Lower lobe of right lung (tissue), 2 donors: Measurements from ENCODE around the gene BZW2. TPM values are rescaled to one million over a fixed set of nuclear protein-coding genes. Genes with fewer than 3 reads are reported as not detected.

ENCODE experiments used
- ATAC-seq, 2 donors: fragments of 200-7000 bp; cut with Tn5 transposase; one replicate each; pipeline ENCODE4 v1.9.1; 2020 to 2022; ENCODE audit warnings: mild to moderate bottlenecking in 2 of 2, moderate library complexity in 2 of 2
- DNase-seq: peaks from one replicate; pipeline ENCODE4 v3.0.0-alpha.2; 2020
- H3K27ac ChIP-seq: fragments of 200-600 bp; one replicate; pipeline ENCODE4 v1.8.0; 2022
- H3K27me3 ChIP-seq: fragments of 200-600 bp; one replicate; pipeline ENCODE4 v1.8.0; 2022; ENCODE audit warnings: low read depth
- H3K36me3 ChIP-seq: fragments of 200-600 bp; one replicate; pipeline ENCODE4 v1.8.0; 2022; ENCODE audit warnings: mild to moderate bottlenecking
- H3K4me1 ChIP-seq: fragments of 200-600 bp; one replicate; pipeline ENCODE4 v1.8.0; 2022
- H3K4me3 ChIP-seq: fragments of 200-600 bp; one replicate; pipeline ENCODE4 v1.8.0; 2022; ENCODE audit warnings: mild to moderate bottlenecking
- H3K9me3 ChIP-seq: fragments of 200-600 bp; one replicate; pipeline ENCODE4 v1.8.0; 2022
- CTCF ChIP-seq: fragments of 200-600 bp; IDR thresholded peaks from one replicate; pipeline ENCODE4 v1.8.0; 2022; ENCODE audit warnings: antibody characterized with exemption, mild to moderate bottlenecking
- intact Hi-C: fragments of 100-400 bp; cut with DNase I; formaldehyde crosslinking; loops from one replicate; pipeline ENCODE4 v1.11.0; 2022
- total RNA-seq: library from RNA; stranded (reverse); fragmentation: NEBNext Ultra II Directional; extraction: Animal tissue kit (Norgen Biotek cat#: 25700); gene quantifications from one replicate; pipeline ENCODE4 v1.2.1, GENCODE V29; 2021
- donor health status: DM: no; HTN: yes; CAD: no; lungs with severe emphysema.

The BZW2 gene
- total RNA-seq, 1 donor from 2014 or later, result 24.6 TPM

DNA sequence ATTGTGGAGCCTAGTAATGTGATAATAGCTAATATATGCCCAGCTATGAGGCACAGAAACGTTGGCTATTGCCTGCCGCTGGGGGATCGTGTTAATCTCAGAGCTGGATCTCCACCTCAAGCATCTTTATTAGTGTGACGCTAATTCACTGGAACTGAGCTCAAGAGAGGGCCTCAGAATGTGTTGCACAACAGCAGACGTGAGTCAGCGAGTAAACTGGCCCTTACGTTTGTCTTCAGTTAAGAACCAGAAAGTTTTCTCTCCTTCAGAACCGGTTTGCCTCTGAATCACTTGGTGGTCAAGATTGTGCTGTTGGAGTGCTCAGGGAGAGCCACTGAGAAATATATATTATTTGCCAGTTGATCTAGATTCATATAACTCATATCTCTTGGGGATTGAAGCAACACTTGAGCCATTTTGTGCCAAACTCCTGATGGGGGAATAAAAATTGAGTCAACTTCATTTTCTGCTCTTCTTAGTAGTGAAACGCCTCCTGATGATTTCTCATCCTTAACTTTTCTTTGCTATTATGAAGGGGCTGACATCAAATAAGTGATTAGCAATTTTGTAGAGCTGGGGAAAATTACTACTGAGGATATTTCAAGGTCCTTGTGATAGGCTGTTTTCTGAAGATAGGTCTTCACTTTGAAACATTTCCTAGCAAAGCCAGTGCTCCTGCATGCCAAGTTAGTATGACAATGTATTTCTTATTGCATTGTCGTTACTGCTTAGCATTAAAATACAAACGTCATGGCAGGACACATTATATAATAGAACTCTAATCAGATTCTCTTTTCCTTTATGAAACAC, 22.3 kb downstream of the BZW2 start:
- TF ChIP-seq CTCF, result no peak
- Histone ChIP-seq H3K27ac (peak overlapping the region; percentile 54), H3K9me3 (no peaks in the 10 kb centered on the region), H3K36me3 (peaks cover 8% of the 10 kb centered on the region), H3K27me3 (no peaks in the 10 kb centered on the region), H3K4me3 (no peak overlapping the region), H3K4me1 (peaks cover 17% of the 10 kb centered on the region)
- ATAC-seq, result peak; percentile 95 to 97
- DNase-seq, result peak; percentile 74
- intact Hi-C loops, result no loop called here

DNA sequence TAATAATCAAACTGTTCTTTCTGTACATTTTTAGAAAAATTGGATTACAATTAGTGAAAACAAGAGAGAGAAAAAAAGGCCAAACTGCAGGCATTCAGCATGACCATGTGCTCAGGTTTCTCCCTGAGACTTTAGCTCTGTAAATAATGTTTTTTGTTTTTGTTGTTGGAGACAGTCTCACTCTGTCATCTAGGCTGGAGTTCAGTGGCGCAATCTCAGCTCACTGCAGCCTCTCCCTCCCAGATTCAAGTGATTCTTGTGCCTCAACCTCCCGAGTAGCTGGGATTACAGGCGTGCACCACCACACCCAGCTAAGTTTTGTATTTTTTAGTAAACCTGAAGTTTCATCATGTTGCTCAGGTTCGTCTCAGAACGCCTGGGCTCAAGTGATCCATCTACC, 23.0 kb downstream of the BZW2 start:
- no peak for TF ChIP-seq CTCF
- DNase-seq (no peak), ATAC-seq (no peak)
- Histone ChIP-seq H3K4me1 (peaks cover 17% of the 10 kb centered on the region), H3K9me3 (no peaks in the 10 kb centered on the region), H3K27me3 (no peaks in the 10 kb centered on the region), H3K4me3 (no peak overlapping the region), H3K36me3 (peaks cover 8% of the 10 kb centered on the region), H3K27ac (peak overlapping the region; percentile 54)
- intact Hi-C loops, result no loop called here

GRCh38 chr7:16669581-16669980, 23.6 kb downstream of the BZW2 start:
- Histone ChIP-seq H3K4me3 (no peak overlapping the region), H3K27me3 (no peaks in the 10 kb centered on the region), H3K27ac (no peak overlapping the region), H3K9me3 (no peaks in the 10 kb centered on the region), H3K4me1 (peaks cover 17% of the 10 kb centered on the region), H3K36me3 (peaks cover 11% of the 10 kb centered on the region)
- no peak for TF ChIP-seq CTCF
- intact Hi-C loops, result no loop called here
- DNase-seq (no peak), ATAC-seq (no peak)

- H3K36me3 ChIP-seq, result peaks cover 13% of the 10 kb centered on the region
- intact Hi-C loops, result no loop called here
- no peak overlapping the region for H3K27ac ChIP-seq
- H3K27me3 ChIP-seq, result no peaks in the 10 kb centered on the region
- H3K9me3 ChIP-seq, result no peaks in the 10 kb centered on the region
- H3K4me1 ChIP-seq, result peaks cover 17% of the 10 kb centered on the region
- no peak for ATAC-seq
- no peak for DNase-seq
- TF ChIP-seq CTCF, result no peak
- no peak overlapping the region for H3K4me3 ChIP-seq
These were observed 24.0 kb downstream of the BZW2 start for GRCh38 chr7:16670021-16670420.

- no peak for DNase-seq
These were observed 24.9 kb downstream of the BZW2 start for GRCh38 chr7:16670731-16671344.

More at GRCh38 chr7:16670731-16671344, 24.9 kb downstream of the BZW2 start:
- H3K4me3 ChIP-seq, result no peak overlapping the region
- intact Hi-C loops, result no loop called here
- H3K27ac ChIP-seq, result no peak overlapping the region
- H3K4me1 ChIP-seq, result peaks cover 17% of the 10 kb centered on the region
- no peak for ATAC-seq
- no peak for TF ChIP-seq CTCF
- no peaks in the 10 kb centered on the region for H3K9me3 ChIP-seq
- H3K27me3 ChIP-seq, result no peaks in the 10 kb centered on the region
- peaks cover 21% of the 10 kb centered on the region for H3K36me3 ChIP-seq
